Kidney capillary endothelial cell (primary cell): Measurements from ENCODE around the gene GPR85.
"Not testable (repeated sequence)": the region's sequence is repeated elsewhere in the genome, so short reads cannot be mapped to it uniquely, and the experiment has no call there.

Experiments used
- DNase-seq: peaks from one replicate; pipeline ENCODE4 v3.0.0-alpha.2; 2018; ENCODE audit warnings: low spot score

Gene GPR85, protein sequence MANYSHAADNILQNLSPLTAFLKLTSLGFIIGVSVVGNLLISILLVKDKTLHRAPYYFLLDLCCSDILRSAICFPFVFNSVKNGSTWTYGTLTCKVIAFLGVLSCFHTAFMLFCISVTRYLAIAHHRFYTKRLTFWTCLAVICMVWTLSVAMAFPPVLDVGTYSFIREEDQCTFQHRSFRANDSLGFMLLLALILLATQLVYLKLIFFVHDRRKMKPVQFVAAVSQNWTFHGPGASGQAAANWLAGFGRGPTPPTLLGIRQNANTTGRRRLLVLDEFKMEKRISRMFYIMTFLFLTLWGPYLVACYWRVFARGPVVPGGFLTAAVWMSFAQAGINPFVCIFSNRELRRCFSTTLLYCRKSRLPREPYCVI

GRCh38 chr7:113086431-113086888, at the start of gene GPR85:
Gene GPR85, minus strand, starts transcription at chr7:113086827. Its CDS starts 2,106 bp downstream, at chr7:113084721.
- peak; percentile 33 for DNase-seq

GRCh38 chr7:113134025-113134424, 47.4 kb upstream of the GPR85 start:
- DNase-seq, result no peak

DNA sequence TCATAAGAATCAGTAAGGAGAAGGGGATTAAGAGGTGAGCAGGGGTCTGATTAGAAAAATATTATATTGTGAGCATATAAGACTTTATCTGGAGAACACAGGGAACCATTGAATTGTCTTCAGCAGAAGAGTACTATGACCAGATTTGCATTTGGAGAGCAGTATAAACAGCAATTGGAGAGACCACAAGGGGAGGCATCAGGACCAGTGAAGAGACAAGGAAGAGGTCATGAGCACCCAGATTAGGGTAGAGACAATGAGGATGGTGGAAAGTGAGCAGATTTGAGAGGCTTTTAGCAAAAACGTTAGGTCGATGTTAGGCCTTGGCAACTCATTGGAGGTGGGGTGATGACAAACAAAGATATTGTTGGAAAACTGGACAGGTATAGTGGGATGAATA, 44.7 kb upstream of the GPR85 start:
- no peak for DNase-seq

DNA sequence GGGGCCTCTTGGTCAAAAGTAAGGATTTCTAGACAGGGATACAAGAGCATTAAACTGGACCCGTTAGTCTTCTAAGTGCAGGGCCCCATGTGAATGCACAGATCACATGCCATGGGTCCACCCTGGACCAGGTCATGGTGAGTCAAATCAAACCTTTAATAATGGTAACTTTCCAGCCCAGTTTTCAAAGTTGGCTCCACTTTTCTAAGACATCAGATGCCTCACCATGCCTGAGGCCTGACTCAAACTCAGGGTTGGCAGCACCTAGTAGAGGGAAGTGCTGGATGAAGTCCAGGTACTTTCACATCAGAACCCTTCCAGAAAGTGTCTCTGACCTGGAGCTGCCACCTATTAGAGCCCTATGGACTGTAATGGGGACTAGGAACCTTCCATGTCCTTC, 41.4 kb upstream of the GPR85 start:
- no peak for DNase-seq

GRCh38 chr7:113125728-113126127, 39.1 kb upstream of the GPR85 start:
- no peak for DNase-seq

- no peak for DNase-seq
Measured at GRCh38 chr7:113122744-113123143, 36.1 kb upstream of the GPR85 start.

DNA sequence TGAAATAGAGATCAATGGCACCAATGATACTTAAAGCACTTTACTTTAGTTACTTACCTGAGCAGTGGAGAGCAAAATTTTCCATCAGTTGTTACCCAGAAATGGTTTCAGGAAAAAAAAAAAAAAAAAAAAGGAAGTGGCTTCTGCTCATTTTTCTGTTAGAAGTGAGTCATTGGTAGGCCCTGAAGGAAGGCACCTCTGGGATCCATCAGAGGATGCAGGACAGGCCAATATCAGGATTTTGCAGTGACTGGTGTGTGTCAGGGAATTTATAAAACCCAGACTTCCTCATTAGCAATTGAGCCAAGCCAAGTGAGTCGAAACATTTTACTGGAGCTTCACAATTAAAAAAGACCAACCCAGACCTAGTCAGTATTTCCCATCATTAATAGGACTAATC, 34.0 kb upstream of the GPR85 start:
- DNase-seq, result no peak

GRCh38 chr7:113119429-113119828, 32.8 kb upstream of the GPR85 start:
- DNase-seq, result no peak

GRCh38 chr7:113118074-113118959, 31.7 kb upstream of the GPR85 start, which contains the start of gene SMIM30:
Gene SMIM30, minus strand, starts transcription at chr7:113118554. Its CDS starts 976 bp downstream, at chr7:113117578.
- peak; percentile 89 for DNase-seq

GRCh38 chr7:113117374-113117774, 30.7 kb upstream of the GPR85 start:
- not testable (repeated sequence) for DNase-seq

DNA sequence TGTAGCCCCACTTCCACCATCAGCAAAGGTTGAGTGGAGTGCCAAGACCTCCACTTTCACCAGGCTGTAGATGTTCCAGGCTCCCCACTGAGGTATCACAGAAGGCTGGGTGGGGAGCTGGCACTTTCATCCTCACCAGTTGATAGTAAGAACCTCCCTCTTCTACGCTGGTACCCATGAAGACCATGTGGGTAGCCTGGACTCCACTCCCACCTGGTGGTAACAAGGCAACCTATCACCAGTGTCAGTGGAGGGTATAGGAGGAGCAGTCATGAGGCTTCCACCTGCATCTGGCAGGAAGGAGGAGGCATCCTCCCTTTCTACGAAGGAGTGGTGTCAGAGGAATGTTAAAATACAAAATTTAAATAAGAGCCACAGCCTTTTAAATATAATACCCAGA, 27.3 kb upstream of the GPR85 start:
- DNase-seq, result no peak

- no peak for DNase-seq
Measured at GRCh38 chr7:113109718-113110117, 23.1 kb upstream of the GPR85 start.

GRCh38 chr7:113100121-113100603, 13.5 kb upstream of the GPR85 start:
- no peak for DNase-seq

GRCh38 chr7:113099284-113099919, 12.8 kb upstream of the GPR85 start:
- DNase-seq, result no peak

DNA sequence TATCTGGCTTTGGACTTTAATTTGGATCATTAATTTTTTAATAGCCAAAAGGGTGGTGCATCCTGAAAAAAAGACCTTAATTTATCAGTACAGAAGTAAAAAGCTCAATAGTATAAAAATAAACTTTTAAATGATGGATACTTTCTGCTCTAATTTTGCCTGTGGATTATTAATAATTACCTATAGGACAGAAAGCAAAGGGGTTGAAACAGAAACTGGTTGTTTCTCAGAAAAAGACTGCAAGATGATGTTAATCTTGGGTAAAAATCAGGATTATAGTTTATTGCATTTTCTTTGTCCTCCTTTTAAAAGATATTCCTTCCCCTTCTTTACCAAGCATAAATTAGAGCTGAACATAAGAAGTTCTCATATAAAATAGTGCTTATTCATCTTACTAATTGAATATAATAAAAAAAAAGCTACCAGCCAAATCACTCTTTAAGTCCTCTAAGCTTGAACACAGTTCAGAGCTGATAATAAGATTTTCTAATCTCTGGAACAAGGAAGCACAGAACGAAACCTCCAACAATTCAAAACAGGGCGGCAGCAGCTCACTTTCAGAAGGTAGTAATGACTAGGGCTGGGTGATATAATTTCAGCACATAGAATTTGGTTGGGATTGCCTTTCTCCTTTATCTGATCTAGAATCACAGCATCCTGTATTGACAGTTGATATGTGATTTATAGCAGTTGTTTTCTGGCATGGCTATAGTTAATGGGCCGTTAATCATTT, 8.1 kb upstream of the GPR85 start:
- DNase-seq, result no peak

- no peak for DNase-seq
Measured at GRCh38 chr7:113093561-113093960, 6.9 kb upstream of the GPR85 start.

- DNase-seq, result no peak
Measured at GRCh38 chr7:113092762-113093161, 6.1 kb upstream of the GPR85 start.

DNA sequence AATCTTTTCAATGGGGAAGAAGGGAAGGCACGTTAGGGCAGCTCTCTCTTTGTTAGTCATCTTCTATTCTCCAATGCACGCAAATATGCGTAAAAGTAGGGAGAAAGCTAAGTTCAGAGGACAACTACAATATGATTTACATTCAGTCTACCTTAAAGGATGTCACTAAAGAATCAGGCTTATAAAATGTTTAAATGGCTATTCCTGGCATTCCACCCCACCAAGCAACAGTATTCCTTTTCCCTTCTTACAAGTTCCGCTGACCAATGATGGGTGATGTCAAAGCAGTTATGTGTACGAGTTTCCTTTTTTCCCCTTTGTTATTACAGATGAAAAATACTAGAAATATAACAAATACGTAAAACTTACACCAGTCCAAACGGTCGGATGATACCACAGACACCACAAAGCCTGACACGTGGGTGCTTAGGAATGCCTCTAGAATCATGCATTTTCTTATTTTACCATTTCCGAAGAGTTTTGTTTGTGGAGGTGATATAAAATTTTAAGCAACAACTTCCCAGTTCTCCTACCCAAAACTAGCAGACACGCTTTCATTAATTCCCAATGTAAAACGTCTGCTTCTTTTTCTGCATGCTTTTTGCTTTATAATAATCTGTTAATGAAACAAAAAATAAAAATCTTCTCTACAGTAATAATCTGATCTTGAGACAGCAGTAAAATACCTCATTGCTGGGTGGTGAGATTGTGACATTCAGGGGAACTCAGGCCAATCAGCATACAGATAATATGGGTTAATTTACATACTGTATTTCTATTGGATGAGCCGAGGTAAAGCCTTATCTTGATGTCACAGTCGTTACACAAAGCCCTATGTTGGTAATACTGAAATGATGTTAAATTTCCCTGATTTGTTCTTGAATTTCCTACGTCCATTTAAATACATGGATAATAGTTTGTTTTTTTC, 708 bp upstream of the GPR85 start:
- DNase-seq, result no peak

DNA sequence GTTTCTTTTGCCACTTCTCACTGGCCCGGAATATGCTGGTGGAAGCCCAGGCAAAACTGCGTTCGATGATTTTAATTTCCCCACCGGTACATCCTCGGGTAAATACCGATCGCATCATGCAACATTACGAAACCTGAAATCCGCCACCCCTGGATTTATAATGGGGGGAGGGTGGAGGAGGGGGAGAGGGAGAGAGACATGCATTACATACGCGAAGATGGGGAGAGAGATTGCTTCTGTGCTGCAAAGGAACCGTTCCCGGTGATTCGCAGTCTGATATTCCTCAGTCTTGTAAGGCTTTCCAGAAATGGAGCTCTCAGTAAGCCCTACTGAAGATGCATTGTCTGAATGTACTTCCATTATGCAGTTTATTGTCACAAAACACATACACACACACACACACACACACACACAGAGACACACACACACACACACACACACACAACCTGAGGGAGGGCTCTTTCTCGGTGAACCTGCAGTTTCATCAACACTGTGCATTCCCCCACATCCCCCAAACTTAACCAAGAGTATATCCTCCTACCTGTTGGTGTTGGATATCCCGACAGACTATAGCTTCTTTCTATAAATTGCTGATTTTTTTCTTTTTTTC, 741 bp downstream of the GPR85 start:
- no peak for DNase-seq
